Neuronal stem cell (in vitro differentiated cells): ENCODE results near the gene PPCS. TPM values are rescaled to one million over a fixed set of nuclear protein-coding genes. Genes with fewer than 3 reads are reported as not detected.

ENCODE experiments used
- DNase-seq: peaks from one replicate; pipeline ENCODE4 v3.0.0-alpha.2; 2013; ENCODE audit warnings: low spot score
- H2AFZ ChIP-seq: one replicate; pipeline ENCODE4 v1.6.1; 2013; ENCODE audit warnings: mild to moderate bottlenecking, low read length, inconsistent platforms
- H2AK5ac ChIP-seq: 2 replicates; pipeline ENCODE4 v1.6.1; 2013; ENCODE audit warnings: low read depth, mild to moderate bottlenecking, inconsistent platforms, low read length, moderate library complexity, mixed read lengths
- H2BK120ac ChIP-seq: 2 replicates; pipeline ENCODE4 v1.6.1; 2013; ENCODE audit warnings: low read depth, mild to moderate bottlenecking, inconsistent platforms, low read length, moderate library complexity, mixed read lengths
- H2BK12ac ChIP-seq: one replicate; pipeline ENCODE4 v1.6.1; 2013; ENCODE audit warnings: low read length, inconsistent platforms
- H2BK15ac ChIP-seq: 2 replicates; pipeline ENCODE4 v1.6.1; 2013; ENCODE audit warnings: mild to moderate bottlenecking, low read length, inconsistent platforms, mixed read lengths
- H2BK5ac ChIP-seq: one replicate; pipeline ENCODE4 v1.6.1; 2013; ENCODE audit warnings: inconsistent platforms, mild to moderate bottlenecking, low read length, moderate library complexity
- H3K14ac ChIP-seq: one replicate; pipeline ENCODE4 v1.6.1; 2013; ENCODE audit warnings: low read length, inconsistent platforms
- H3K18ac ChIP-seq: 2 replicates; pipeline ENCODE4 v1.6.1; 2013; ENCODE audit warnings: low read length, inconsistent platforms
- H3K23ac ChIP-seq: 2 replicates; pipeline ENCODE4 v1.6.1; 2013; ENCODE audit warnings: low read depth, mild to moderate bottlenecking, mixed read lengths, low read length, inconsistent platforms; ENCODE audit not compliant: poor library complexity
- H3K27ac ChIP-seq: replicated peaks from 3 replicates; pipeline ENCODE4 v1.5.1; 2013; ENCODE audit warnings: low read length, inconsistent platforms
- H3K27me3 ChIP-seq, 3 experiments: 2 replicates each; pipeline ENCODE4 v1.6.1; 2013; ENCODE audit warnings: low read length in 3 of 3, mild to moderate bottlenecking in 2 of 3, inconsistent platforms in 1 of 3, low read depth in 1 of 3, mixed read lengths in 1 of 3, moderate library complexity in 1 of 3; ENCODE audit not compliant: control insufficient read depth in 3 of 3, insufficient read depth in 3 of 3
- H3K36me3 ChIP-seq, 2 donors: replicated peaks in 1 of 2; 2 replicates each; pipeline ENCODE4 v1.6.1; 2013; ENCODE audit warnings: low read length in 2 of 2; ENCODE audit not compliant: control insufficient read depth in 2 of 2, insufficient read depth in 2 of 2
- H3K4ac ChIP-seq: 2 replicates; pipeline ENCODE4 v1.6.1; 2013; ENCODE audit warnings: inconsistent platforms, mild to moderate bottlenecking, low read length, moderate library complexity
- H3K4me1 ChIP-seq, 2 donors: 1 replicate in 1 of 2; 2 replicates in 1 of 2; pipeline ENCODE4 v1.6.1; 2013; ENCODE audit warnings: low read length in 2 of 2, low read depth in 1 of 2; ENCODE audit not compliant: control insufficient read depth in 2 of 2, insufficient read depth in 1 of 2
- H3K4me2 ChIP-seq: one replicate; pipeline ENCODE4 v1.6.1; 2013; ENCODE audit warnings: mild to moderate bottlenecking, low read length, inconsistent platforms; ENCODE audit not compliant: insufficient read depth, poor library complexity, severe bottlenecking
- H3K4me3 ChIP-seq, 2 donors: 2 replicates each; pipeline ENCODE4 v1.5.1; 2013; ENCODE audit warnings: low read length in 2 of 2, mild to moderate bottlenecking in 2 of 2, inconsistent platforms in 1 of 2, moderate library complexity in 1 of 2
- H3K79me1 ChIP-seq: one replicate; pipeline ENCODE4 v1.6.1; 2013; ENCODE audit warnings: low read depth, mild to moderate bottlenecking, inconsistent platforms, low read length, moderate library complexity
- H3K9ac ChIP-seq: one replicate; pipeline ENCODE4 v1.6.1; 2013; ENCODE audit warnings: mild to moderate bottlenecking, low read depth, low read length, inconsistent platforms; ENCODE audit not compliant: poor library complexity
- H3K9me3 ChIP-seq, 2 donors: replicated peaks in 1 of 2; 2 replicates each; pipeline versions ENCODE3 to v1.6.1; 2013; ENCODE audit warnings: low read length in 2 of 2, mild to moderate bottlenecking in 2 of 2, inconsistent platforms in 1 of 2, low read depth in 1 of 2, mixed read lengths in 1 of 2, moderate library complexity in 1 of 2; ENCODE audit not compliant: control insufficient read depth in 2 of 2, insufficient read depth in 1 of 2
- H4K8ac ChIP-seq: one replicate; pipeline ENCODE4 v1.6.1; 2013; ENCODE audit warnings: low read depth, mild to moderate bottlenecking, inconsistent platforms, low read length, moderate library complexity
- H4K91ac ChIP-seq: one replicate; pipeline ENCODE4 v1.6.1; 2013; ENCODE audit warnings: low read length, low read depth, mild to moderate bottlenecking, inconsistent platforms; ENCODE audit not compliant: poor library complexity
- WGBS, 2 donors: extraction: QIAGEN DNeasy Blood & Tissue Kit; methylation state at CpG; one replicate each; pipeline ENCODE4 v1.1.7; 2013; ENCODE audit warnings: missing lambda C conversion rate in 2 of 2, mixed read lengths in 1 of 2; ENCODE audit not compliant: insufficient read length in 2 of 2, insufficient replicate concordance in 1 of 2; ENCODE audit errors: extremely low coverage in 2 of 2; 5-methylcytosine and 5-hydroxymethylcytosine counted together
- small RNA-seq: library from polyadenylated mRNA; stranded (forward); fragments of <200 nt; extraction: miRNeasy Mini kit (QIAGEN cat#:217004); gene quantifications from one replicate; pipeline ENCODE3, GENCODE V24; 2013; ENCODE audit not compliant: insufficient read depth

Gene PPCS

DNA sequence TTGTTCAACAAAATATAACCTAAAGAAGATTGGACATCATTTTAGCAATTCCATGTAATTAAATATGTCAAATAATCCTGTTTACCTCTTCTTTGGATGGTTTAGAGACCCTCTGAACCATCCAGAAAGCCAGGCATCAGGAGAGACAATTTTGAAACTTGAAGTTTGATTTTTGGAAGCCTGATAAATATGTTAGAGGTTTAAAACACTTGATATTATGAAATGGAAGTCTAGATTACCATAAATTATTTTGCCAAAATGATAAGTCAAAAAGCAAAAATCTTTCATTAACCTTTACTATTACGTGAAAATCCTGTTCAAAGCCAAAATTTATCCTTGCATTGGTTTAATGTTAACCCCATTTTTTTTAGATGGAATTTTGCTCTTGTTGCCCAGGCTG, 50.2 kb downstream of the PPCS start:
- H4K91ac ChIP-seq, result no peak overlapping the region
- H2AK5ac ChIP-seq, result no peak overlapping the region
- H3K4ac ChIP-seq, result no peak overlapping the region
- no peak overlapping the region for H3K18ac ChIP-seq
- no peak overlapping the region for H3K27ac ChIP-seq
- no peaks in the 10 kb centered on the region for H3K27me3 ChIP-seq
- no peak overlapping the region for H2BK12ac ChIP-seq
- H3K36me3 ChIP-seq, result no peaks in the 10 kb centered on the region
- H3K79me1 ChIP-seq, result no peaks in the 10 kb centered on the region
- no peak for DNase-seq
- no peak overlapping the region for H3K14ac ChIP-seq
- H3K23ac ChIP-seq, result no peak overlapping the region
- no CpG with 5 or more reads among the region's 1 CpG for whole genome bisulfite sequencing, 2 donors
- no peaks in the 10 kb centered on the region for H3K4me1 ChIP-seq
- H3K4me3 ChIP-seq, result no peak overlapping the region
- H2BK5ac ChIP-seq, result no peak overlapping the region
- H2BK120ac ChIP-seq, result no peak overlapping the region
- H2AFZ ChIP-seq, result no peak overlapping the region
- no peak overlapping the region for H4K8ac ChIP-seq
- peaks cover 23 to 68% of the 10 kb centered on the region in 2 donors for H3K9me3 ChIP-seq
- no peak overlapping the region for H2BK15ac ChIP-seq
- H3K9ac ChIP-seq, result no peak overlapping the region
- no peak overlapping the region for H3K4me2 ChIP-seq

Small RNA genes within 50 kb of the gene (small RNA-seq; reads per million reads assigned to genes)
- gene TMSB4XP1, result not detected
